NOMO-1 treated with DMSO at 0.1 percent for 48 hours (cell line): ENCODE measurements around the gene DCTPP1.

Experiments used
- DNase-seq: peaks from one replicate; lab custom pipeline; 2025; ENCODE audit not compliant: unreplicated experiment; lab: John Stamatoyannopoulos, UW

The DCTPP1 gene

GRCh38 chr16:30382111-30382881 lies 47.5 kb downstream of the DCTPP1 start, which contains the start of gene SEPTIN1:
Gene SEPTIN1 (minus strand): TSS chr16:30382561. CDS start chr16:30382542, 19 bp downstream.
- DNase-seq = no peak

DNA sequence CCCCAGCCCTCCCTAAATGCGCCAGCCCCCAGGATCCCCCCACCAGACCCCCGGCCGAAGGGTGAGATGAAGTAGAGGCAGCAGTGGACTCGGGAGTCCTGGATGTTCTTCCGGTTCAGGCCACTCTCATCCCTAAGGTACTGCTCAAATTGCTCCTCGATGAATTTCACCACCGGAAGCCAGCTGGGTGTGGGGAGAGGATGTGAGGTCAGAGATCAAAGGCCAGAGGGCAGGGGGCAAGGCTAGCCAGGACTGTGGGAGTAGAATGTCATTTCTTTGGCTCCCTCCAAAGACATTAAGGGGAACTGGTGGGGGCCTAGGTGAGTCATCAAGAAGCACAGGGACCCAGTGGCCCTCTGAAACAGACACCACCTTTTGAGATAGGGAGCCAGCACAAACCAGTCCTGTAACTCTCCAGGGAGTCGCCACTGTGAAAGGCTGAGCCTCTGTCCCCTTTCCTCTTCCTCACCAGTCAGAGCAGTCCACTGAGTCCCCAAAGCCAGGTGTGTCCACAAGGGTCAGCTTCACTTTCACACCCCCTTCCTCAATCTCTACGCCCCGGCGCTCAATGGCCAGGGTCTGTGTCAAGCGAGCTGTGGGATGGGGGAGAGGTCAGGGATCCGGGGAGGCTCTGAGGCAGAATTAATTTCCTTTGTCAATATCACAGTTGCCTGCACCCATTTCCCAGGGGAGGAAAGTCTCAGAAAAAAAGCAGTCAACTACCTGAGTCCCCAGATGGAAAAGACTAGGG lies 48.4 kb downstream of the DCTPP1 start:
- no peak for DNase-seq

DNA sequence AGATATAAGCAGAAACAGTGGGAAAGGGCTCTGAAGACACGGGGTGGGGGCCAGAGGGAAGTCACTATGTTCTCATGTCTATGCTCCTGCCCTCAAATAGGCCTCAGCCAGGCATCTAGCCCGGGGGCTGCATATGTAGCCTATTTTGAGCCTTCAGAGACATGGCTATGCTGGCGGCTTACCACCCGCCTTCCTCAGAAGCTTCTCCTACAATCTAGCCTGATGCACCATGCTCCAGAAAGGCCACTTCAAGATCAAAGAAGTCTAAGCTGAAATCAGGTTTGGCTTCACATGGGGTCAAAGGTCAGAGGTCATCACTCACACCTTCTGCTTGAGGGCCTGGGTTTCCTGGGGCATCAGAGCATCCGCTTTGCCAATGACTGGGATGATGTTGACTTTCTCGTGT lies 49.0 kb downstream of the DCTPP1 start:
- DNase-seq = no peak

DNA sequence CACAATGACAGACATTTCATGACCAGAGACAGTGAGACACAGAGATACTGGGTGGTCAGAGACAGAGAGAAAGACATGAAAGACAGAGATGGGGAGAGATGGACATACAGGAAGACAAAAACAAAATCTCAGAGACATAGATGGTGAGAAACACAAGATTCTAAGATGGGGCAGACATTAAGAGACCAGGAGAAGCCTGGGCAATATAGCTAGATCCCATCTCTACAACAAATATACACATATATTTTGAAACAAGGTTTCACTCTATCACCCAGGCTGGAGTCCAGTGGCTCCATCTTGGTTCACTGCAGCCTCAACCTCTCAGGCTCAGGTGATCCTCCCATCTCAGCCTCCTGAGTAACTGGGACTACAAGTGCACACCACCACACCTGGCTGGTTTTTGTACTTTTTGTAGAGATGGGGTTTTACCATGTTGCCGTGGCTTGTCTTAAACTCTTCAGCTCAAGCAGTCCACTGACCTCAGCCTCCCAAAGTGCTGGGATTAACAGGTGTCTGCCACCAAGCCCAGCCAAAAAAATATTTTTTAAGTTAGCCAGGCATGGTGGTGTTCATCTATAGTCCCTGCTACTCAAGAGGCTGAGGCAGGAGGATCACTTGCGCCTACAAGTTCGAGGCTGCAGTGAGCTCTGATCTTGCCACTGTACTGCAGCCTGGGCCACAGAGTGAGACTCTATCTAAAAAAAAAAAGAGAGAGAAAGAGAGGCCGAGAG lies 49.6 kb downstream of the DCTPP1 start:
- DNase-seq = no peak

- no peak for DNase-seq
These were observed 50.6 kb downstream of the DCTPP1 start for GRCh38 chr16:30379158-30379783.

DNA sequence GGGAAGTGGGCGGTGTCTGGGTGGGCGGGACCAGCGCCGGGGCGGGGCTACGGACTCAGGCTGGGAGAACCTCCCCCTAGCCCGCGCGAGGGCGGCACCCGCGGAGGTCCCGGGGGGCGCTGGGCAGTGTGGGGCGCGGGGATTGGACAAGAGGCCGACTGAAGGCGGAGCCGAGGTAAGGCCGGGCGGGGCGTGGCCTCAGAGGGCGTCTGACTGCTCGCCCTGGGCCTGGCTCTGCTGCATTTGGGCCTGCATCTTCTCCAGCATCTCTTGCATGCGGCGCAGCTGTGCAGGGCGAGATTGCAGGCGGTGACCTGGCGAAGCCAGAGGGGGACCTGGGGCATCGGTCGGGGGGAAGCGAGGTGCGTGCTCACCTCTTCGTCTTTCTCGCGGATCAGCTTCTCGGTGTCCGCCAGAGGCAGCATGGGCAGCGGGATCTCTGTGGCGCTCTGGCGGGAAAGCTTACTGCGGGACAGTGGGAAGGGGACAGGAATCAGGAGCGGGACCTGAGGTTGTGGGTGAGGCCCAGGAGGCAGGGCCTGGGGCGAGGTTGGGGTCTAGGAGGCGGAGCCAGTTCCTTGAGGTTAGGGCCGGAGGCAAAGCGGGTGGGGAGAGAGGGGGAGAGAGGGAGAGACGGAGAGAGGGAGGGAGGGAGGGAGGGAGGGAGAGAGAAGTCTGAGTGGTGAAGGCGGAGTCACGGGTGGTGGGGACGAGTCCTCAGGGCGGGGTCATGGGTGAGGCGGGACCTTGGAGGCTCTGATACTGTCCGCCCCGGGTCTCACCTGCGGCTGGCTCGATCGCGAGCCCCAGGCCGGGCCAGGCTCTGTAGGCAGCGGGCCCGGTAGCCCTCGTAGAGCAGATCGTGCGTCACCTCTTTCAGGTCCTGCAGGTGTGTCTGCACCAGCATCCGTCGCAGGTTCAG lies 51.3 kb downstream of the DCTPP1 start:
- peak; percentile 97 for DNase-seq

DNA sequence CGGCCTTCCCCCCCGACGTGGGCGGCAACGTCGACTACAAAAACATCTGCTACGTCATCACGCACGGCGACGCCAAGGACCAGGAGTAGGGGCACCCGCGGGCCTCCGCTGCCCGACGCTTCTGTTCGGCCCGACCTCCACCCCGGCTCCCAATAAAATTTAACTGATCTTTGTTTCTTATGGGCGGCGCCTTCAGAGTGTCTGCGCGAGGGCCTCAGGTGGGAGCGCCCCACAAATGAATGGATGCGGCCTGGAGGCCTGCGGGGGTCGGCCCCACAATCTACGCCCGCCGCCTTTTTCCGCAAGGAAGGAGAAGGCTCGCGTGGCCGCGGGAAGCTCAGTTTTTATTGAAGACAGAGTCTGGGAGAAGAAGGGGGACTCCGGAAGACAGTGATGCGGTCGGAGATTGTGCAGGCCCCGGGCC lies 52.0 kb downstream of the DCTPP1 start:
- DNase-seq = peak; percentile 88

- DNase-seq = peak; percentile 84
These were observed 52.6 kb downstream of the DCTPP1 start for GRCh38 chr16:30377050-30377811.

- no peak for DNase-seq
These were observed 53.3 kb downstream of the DCTPP1 start for GRCh38 chr16:30376461-30376902.

DNA sequence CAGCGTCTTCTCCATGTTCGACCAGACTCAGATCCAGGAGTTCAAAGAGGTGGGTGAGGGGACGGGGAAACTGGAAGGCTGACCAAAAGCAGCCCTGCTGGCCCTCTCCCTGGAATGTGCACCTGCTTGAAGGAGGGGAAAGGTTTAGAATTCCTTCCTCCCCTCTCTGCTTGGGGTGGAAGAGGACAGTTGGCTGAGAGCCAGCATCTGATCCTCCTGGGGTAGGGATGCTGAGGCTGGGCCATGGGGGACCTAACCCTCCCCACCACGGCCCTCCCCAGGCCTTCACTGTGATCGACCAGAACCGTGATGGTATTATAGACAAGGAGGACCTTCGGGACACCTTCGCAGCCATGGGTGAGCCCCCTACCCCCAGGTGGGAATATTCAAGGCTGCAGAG lies 54.0 kb downstream of the DCTPP1 start:
- DNase-seq = no peak

DNA sequence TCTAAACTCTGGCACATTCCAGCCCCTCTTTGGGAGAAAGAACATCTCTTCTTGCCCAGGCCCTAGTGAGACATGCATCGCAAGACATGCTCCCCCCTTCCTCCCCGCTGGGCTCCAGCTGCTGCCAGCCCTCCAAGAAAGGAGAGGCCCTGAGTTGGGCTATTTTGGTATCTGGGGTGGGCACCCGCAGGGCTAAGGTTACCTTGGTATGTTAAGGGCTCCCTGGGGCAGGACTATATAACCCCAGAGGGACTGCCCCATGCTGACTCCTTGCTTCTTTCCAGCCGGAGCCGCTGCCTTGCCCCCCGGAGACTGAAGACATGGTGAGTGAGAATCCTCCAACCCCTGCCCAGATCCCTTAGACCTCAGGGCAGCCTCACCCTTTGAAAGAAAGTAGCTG lies 55.3 kb downstream of the DCTPP1 start, which contains the start of gene MYL11:
Gene MYL11 (plus strand): TSS at position 265 of the 400 bp plus-strand sequence. CDS start 56 bp downstream, at position 321.
- DNase-seq = no peak
